Calu3 (cell line): Measurements from ENCODE around the gene TSSK1B. TPM values are rescaled to one million over a fixed set of nuclear protein-coding genes. Genes with fewer than 3 reads are reported as not detected.

ENCODE experiments used
- BruUV-seq: library from RNA; stranded (reverse); fragments of 400-500 nt; replicated peaks from 2 replicates; lab custom pipeline; 2021; lab: Mats Ljungman, UMichigan
- CTCF ChIA-PET: fragments of 300-600 bp; sonication (Branson Sonifier 250); formaldehyde crosslinking; loops from one replicate; lab custom pipeline; 2022; ENCODE audit warnings: antibody characterized with exemption; lab: Charles Lee
- DNase-seq: peaks from one replicate; pipeline ENCODE4 v3.0.0; 2022
- H3K27ac Mint-ChIP-seq: one replicate; pipeline ENCODE4 v1.8.0; 2022; ENCODE audit warnings: mixed read lengths; ENCODE audit not compliant: unreplicated experiment
- H3K27me3 Mint-ChIP-seq: one replicate; pipeline ENCODE4 v1.8.0; 2022; ENCODE audit warnings: mixed read lengths; ENCODE audit not compliant: unreplicated experiment
- H3K36me3 Mint-ChIP-seq: one replicate; pipeline ENCODE4 v1.8.0; 2022; ENCODE audit warnings: mild to moderate bottlenecking, moderate library complexity, mixed read lengths; ENCODE audit not compliant: insufficient read depth, unreplicated experiment
- H3K4me1 Mint-ChIP-seq: one replicate; pipeline ENCODE4 v1.8.0; 2022; ENCODE audit warnings: mild to moderate bottlenecking, low read depth, mixed read lengths; ENCODE audit not compliant: unreplicated experiment
- H3K4me3 Mint-ChIP-seq: one replicate; pipeline ENCODE4 v1.8.0; 2022; ENCODE audit warnings: mild to moderate bottlenecking, low read depth, moderate library complexity, mixed read lengths; ENCODE audit not compliant: unreplicated experiment
- H3K9me3 Mint-ChIP-seq: one replicate; pipeline ENCODE4 v1.8.0; 2022; ENCODE audit warnings: low read depth, mixed read lengths; ENCODE audit not compliant: unreplicated experiment
- CTCF ChIP-seq: fragments of 200-600 bp; IDR thresholded peaks from one replicate; pipeline ENCODE4 v1.8.0; 2022; ENCODE audit warnings: antibody characterized with exemption; ENCODE audit not compliant: unreplicated experiment
- intact Hi-C: fragments of 100-400 bp; cut with micrococcal nuclease; formaldehyde crosslinking; loops from one replicate; pipeline ENCODE4 v1.10.0; 2022; ENCODE audit not compliant: unreplicated experiment
- total RNA-seq: library from RNA; stranded (reverse); gene quantifications from 2 replicates; pipeline ENCODE4 v1.2.3, GENCODE V29; 2022

TSSK1B gene
- total RNA-seq, 1 experiment from 2014 or later: not detected

GRCh38 chr5:113437111-113437510 lies 2.3 kb upstream of the TSSK1B start:
- Mint-ChIP-seq H3K36me3 (no peaks in the 10 kb centered on the region), H3K9me3 (no peaks in the 10 kb centered on the region), H3K27me3 (peaks cover 13% of the 10 kb centered on the region), H3K4me1 (no peaks in the 10 kb centered on the region), H3K4me3 (no peak overlapping the region), H3K27ac (no peak overlapping the region)
- BruUV-seq: no TSS peak
- no peak for DNase-seq
- CTCF ChIA-PET: no interaction called here
- intact Hi-C loops: no loop called here
- no peak for TF ChIP-seq CTCF

GRCh38 chr5:113435575-113435974 lies 786 bp upstream of the TSSK1B start:
- Mint-ChIP-seq H3K27ac (no peak overlapping the region), H3K4me3 (no peak overlapping the region), H3K27me3 (peaks cover 13% of the 10 kb centered on the region), H3K9me3 (no peaks in the 10 kb centered on the region), H3K36me3 (no peaks in the 10 kb centered on the region), H3K4me1 (no peaks in the 10 kb centered on the region)
- no TSS peak for BruUV-seq
- intact Hi-C loops: no loop called here
- CTCF ChIA-PET: interaction anchor here (0.6 kb wide), 1 partner anchor 49 kb away, joined by 3 read pairs; no protein-coding TSS in a partner anchor
- no peak for DNase-seq
- TF ChIP-seq CTCF: no peak

- BruUV-seq: no TSS peak
- Mint-ChIP-seq H3K27ac (no peak overlapping the region), H3K9me3 (no peaks in the 10 kb centered on the region), H3K4me1 (no peaks in the 10 kb centered on the region), H3K4me3 (no peak overlapping the region), H3K36me3 (no peaks in the 10 kb centered on the region), H3K27me3 (peaks cover 13% of the 10 kb centered on the region)
- intact Hi-C loops: no loop called here
- CTCF ChIA-PET: interaction anchor here (0.6 kb wide), 1 partner anchor 1428 kb away, joined by 3 read pairs; no protein-coding TSS in a partner anchor
- DNase-seq: no peak
- TF ChIP-seq CTCF: no peak
Measured at GRCh38 chr5:113433862-113434612, 752 bp downstream of the TSSK1B start.

GRCh38 chr5:113433071-113433470 lies 1.7 kb downstream of the TSSK1B start:
- intact Hi-C loops: no loop called here
- H3K4me3 Mint-ChIP-seq: no peak overlapping the region
- no peak for TF ChIP-seq CTCF
- H3K36me3 Mint-ChIP-seq: no peaks in the 10 kb centered on the region
- BruUV-seq: no TSS peak
- H3K9me3 Mint-ChIP-seq: no peaks in the 10 kb centered on the region
- H3K4me1 Mint-ChIP-seq: no peaks in the 10 kb centered on the region
- DNase-seq: no peak
- peaks cover 13% of the 10 kb centered on the region for H3K27me3 Mint-ChIP-seq
- CTCF ChIA-PET: no interaction called here
- H3K27ac Mint-ChIP-seq: no peak overlapping the region
